HL-60 (cell line): Measurements from ENCODE around the gene HOXD8.

Source experiments
- DNase-seq, 2 experiments: peaks; one replicate each; pipeline ENCODE4 v3.0.0-alpha.2; 2010 to 2020; ENCODE audit warnings: low read depth in 1 of 2, low spot score in 1 of 2
- H3K27ac ChIP-seq: fragments of 250-450 bp; sonication (Bioruptor Pico); replicated peaks from 2 replicates; pipeline ENCODE4 v1.5.1; 2020; ENCODE audit warnings: mild to moderate bottlenecking, moderate library complexity
- H3K27me3 ChIP-seq: fragments of 250-450 bp; sonication (Bioruptor Pico); 2 replicates; pipeline ENCODE4 v1.5.1; 2021; ENCODE audit warnings: mild to moderate bottlenecking, moderate library complexity; ENCODE audit not compliant: insufficient read depth, poor library complexity, severe bottlenecking
- H3K4me3 ChIP-seq: replicated peaks from 2 replicates; pipeline ENCODE4 v1.5.1; 2011; ENCODE audit warnings: mild to moderate bottlenecking, control low read depth, low read length; ENCODE audit not compliant: insufficient read depth
- GABPA ChIP-seq: IDR thresholded peaks from 2 replicates; pipeline ENCODE4 v1.6.1; 2012; ENCODE audit warnings: low read depth
- POLR2AphosphoS5 ChIP-seq: IDR thresholded peaks from 2 replicates; pipeline ENCODE4 v1.6.1; 2012; ENCODE audit warnings: low read depth
- SPI1 ChIP-seq: IDR thresholded peaks from 2 replicates; pipeline ENCODE4 v1.6.1; 2012; ENCODE audit warnings: low read depth, mild to moderate bottlenecking, borderline replicate concordance
- TF ChIP-seq, protein P1 (sequence below): IDR thresholded peaks from 2 replicates; pipeline ENCODE4 v1.6.1; 2012; ENCODE audit warnings: low read depth; ENCODE audit not compliant: insufficient replicate concordance
- TF ChIP-seq, protein P2 (sequence below): IDR thresholded peaks from one replicate; pipeline ENCODE4 v1.5.1; 2011; ENCODE audit warnings: low read length, control low read depth, inconsistent platforms; ENCODE audit not compliant: insufficient read depth

The HOXD8 gene

DNA sequence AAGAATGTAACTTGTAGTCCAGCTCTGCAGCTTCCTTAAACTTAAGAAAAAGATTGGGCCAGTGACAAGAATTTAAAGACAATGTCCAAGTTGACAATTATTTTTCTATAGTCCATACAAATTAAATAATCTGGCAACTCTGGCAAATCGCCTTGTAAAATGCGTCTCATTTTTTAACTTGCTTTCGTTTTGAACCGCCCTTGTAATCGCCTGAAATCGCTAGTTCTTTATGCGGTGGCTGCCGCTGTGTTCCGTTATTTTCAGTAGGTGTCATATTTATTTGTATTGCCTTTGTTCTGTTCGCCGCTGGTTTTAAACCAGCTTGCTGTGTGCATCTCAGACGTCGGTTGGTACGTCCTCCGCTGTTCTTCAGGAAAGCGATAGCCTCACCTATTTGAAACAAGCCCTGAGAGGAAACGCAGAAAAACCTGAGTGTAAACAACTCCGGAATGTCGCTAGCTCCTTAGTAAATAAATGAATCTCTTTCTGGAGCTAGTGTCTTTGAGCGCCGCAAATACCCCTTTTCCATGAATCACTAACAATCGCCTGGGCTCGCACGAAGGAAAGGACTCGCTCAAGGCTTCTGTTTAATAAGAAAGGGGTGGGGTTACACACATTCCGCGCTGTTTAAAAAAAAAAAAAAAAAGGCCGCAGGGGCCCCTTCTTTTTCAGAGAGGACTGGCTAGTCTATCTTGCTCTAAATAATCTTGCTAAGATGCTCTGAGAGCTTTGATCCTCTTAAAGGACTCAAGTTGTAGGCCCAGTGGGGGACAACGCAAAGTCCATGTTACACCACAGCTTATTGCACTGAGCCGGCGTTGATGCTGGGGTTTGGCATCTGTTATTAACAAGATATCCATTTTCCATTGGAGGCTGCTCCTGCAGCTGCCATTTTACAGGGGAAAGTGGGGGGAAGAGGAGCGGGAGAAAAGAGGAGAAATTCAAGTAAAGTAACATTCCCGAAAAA, 3.0 kb downstream of the HOXD8 start:
- no peak overlapping the region for H3K4me3 ChIP-seq
- H3K27me3 ChIP-seq, result peaks cover 83% of the 10 kb centered on the region
- no peak overlapping the region for H3K27ac ChIP-seq
- no peak for DNase-seq
- TF ChIP-seq, protein P1, sequence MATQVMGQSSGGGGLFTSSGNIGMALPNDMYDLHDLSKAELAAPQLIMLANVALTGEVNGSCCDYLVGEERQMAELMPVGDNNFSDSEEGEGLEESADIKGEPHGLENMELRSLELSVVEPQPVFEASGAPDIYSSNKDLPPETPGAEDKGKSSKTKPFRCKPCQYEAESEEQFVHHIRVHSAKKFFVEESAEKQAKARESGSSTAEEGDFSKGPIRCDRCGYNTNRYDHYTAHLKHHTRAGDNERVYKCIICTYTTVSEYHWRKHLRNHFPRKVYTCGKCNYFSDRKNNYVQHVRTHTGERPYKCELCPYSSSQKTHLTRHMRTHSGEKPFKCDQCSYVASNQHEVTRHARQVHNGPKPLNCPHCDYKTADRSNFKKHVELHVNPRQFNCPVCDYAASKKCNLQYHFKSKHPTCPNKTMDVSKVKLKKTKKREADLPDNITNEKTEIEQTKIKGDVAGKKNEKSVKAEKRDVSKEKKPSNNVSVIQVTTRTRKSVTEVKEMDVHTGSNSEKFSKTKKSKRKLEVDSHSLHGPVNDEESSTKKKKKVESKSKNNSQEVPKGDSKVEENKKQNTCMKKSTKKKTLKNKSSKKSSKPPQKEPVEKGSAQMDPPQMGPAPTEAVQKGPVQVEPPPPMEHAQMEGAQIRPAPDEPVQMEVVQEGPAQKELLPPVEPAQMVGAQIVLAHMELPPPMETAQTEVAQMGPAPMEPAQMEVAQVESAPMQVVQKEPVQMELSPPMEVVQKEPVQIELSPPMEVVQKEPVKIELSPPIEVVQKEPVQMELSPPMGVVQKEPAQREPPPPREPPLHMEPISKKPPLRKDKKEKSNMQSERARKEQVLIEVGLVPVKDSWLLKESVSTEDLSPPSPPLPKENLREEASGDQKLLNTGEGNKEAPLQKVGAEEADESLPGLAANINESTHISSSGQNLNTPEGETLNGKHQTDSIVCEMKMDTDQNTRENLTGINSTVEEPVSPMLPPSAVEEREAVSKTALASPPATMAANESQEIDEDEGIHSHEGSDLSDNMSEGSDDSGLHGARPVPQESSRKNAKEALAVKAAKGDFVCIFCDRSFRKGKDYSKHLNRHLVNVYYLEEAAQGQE, result no peak
- TF ChIP-seq, protein P2, sequence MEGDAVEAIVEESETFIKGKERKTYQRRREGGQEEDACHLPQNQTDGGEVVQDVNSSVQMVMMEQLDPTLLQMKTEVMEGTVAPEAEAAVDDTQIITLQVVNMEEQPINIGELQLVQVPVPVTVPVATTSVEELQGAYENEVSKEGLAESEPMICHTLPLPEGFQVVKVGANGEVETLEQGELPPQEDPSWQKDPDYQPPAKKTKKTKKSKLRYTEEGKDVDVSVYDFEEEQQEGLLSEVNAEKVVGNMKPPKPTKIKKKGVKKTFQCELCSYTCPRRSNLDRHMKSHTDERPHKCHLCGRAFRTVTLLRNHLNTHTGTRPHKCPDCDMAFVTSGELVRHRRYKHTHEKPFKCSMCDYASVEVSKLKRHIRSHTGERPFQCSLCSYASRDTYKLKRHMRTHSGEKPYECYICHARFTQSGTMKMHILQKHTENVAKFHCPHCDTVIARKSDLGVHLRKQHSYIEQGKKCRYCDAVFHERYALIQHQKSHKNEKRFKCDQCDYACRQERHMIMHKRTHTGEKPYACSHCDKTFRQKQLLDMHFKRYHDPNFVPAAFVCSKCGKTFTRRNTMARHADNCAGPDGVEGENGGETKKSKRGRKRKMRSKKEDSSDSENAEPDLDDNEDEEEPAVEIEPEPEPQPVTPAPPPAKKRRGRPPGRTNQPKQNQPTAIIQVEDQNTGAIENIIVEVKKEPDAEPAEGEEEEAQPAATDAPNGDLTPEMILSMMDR, result no peak
- TF ChIP-seq SPI1, result no peak
- no peak for TF ChIP-seq GABPA
- TF ChIP-seq POLR2AphosphoS5, result no peak

DNA sequence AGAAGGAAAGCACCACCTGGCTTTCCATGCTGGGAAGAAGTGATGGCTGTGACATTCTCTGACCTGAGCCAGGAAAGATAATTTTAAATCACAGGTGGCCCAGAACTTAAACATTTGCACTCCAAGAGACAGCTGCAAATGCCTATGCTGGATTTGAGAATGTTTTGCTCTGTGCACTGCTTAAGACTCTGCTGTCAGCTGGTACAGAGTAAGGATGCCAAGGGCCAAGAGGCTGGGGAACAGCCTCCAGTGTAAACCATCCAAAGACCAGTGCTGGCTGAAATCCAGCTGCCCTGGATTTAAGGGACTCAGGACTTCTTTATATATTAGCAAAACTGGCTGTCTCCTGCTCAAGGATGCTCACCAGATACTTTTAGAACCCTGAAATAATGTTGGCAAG, 3.9 kb downstream of the HOXD8 start:
- Histone ChIP-seq H3K27me3 (peaks cover 84% of the 10 kb centered on the region), H3K27ac (no peak overlapping the region), H3K4me3 (no peak overlapping the region)
- TF ChIP-seq, protein P2, result no peak
- TF ChIP-seq POLR2AphosphoS5 (no peak), GABPA (no peak), SPI1 (no peak)
- TF ChIP-seq, protein P1, result no peak
- no peak for DNase-seq

DNA sequence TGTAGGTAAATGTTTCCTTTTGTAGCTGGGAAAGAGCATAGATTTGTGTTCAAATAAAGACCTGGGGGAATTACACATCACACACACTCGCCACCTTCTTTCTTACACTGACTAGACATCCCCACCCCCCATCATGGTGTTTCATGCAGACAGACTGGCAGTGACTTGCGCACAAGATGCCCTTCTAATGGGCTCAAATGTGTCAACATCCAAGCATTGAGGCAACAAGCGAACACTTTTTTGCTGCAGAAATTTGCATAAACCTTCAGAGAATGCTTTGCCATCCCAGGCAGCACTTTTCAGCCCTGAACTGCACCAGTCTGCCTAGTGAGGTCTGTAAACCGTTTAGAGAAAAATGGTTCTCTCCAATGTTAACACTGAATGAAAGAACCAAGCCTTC, 4.5 kb downstream of the HOXD8 start:
- DNase-seq, result no peak
- H3K4me3 ChIP-seq, result no peak overlapping the region
- no peak overlapping the region for H3K27ac ChIP-seq
- no peak for TF ChIP-seq POLR2AphosphoS5
- TF ChIP-seq SPI1, result no peak
- TF ChIP-seq, protein P2, result no peak
- TF ChIP-seq, protein P1, result no peak
- no peak for TF ChIP-seq GABPA
- H3K27me3 ChIP-seq, result peaks cover 84% of the 10 kb centered on the region
